ENCODE measurements around the gene VIPR2. TPM values are rescaled to one million over a fixed set of nuclear protein-coding genes. Genes with fewer than 3 reads are reported as not detected.

The VIPR2 gene
- total RNA-seq, 2 donors from 2014 or later: 0.46 to 3.0 TPM

- no peaks in the 10 kb centered on the region for H3K36me3 Mint-ChIP-seq (ENCODE audit: insufficient read depth in 2 of 2)
- H3K4me1 Mint-ChIP-seq (ENCODE audit: low read depth): peaks cover 16% of the 10 kb centered on the region
- peak overlapping the region; percentile 79 for H3K4me3 Mint-ChIP-seq
- no peak overlapping the region for H3K27ac Mint-ChIP-seq
- H3K27me3 Mint-ChIP-seq (ENCODE audit: low read depth): peaks cover 11% of the 10 kb centered on the region
- ATAC-seq (replicated peaks in 1 of 2) (no peak), DNase-seq (no peak)
- no peaks in the 10 kb centered on the region for H3K9me3 Mint-ChIP-seq
Measured at GRCh38 chr7:159031135-159031701, 113.4 kb downstream of the VIPR2 start.

DNA sequence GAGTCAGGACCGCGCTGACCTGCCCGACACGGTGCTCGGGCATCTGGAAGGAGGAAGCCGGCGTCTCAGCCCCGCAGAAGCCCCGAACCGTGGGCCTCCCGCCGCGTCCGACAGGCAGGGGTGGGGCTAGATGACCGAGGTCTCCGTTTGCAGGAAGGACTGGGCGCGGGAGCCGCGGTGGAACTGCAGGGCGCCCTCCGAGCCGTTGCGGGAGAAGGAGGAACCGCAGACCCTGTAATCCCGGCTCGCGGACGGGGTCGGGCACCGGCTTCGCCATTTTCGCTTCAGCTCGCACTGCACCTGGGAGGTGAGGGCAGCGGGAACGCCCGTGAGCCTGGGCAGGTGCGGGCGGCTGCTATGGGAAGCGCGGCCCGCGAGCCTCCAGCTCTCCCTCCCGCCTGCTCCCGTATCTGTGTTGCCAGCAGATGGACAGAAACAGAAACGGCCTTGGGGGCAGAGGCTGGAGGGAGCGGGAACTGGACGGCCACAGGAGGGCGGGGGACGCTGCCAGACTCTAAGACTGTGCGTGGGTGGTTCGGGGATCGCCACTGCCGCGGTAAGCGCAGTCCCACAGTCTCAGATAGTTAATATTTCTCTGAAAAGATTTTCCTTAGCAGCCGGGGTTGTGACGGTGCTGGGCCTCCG, 114.1 kb downstream of the VIPR2 start:
- Mint-ChIP-seq H3K27ac (no peak overlapping the region), H3K9me3 (no peaks in the 10 kb centered on the region), H3K4me3 (peak overlapping the region; percentile 79), H3K27me3 (ENCODE audit: low read depth) (peaks cover 11% of the 10 kb centered on the region), H3K36me3 (ENCODE audit: insufficient read depth in 2 of 2) (no peaks in the 10 kb centered on the region), H3K4me1 (ENCODE audit: low read depth) (peaks cover 18% of the 10 kb centered on the region)
- ATAC-seq (replicated peaks in 1 of 2): peak; percentile 44 to 58
- DNase-seq: peak; percentile 24 to 35

DNA sequence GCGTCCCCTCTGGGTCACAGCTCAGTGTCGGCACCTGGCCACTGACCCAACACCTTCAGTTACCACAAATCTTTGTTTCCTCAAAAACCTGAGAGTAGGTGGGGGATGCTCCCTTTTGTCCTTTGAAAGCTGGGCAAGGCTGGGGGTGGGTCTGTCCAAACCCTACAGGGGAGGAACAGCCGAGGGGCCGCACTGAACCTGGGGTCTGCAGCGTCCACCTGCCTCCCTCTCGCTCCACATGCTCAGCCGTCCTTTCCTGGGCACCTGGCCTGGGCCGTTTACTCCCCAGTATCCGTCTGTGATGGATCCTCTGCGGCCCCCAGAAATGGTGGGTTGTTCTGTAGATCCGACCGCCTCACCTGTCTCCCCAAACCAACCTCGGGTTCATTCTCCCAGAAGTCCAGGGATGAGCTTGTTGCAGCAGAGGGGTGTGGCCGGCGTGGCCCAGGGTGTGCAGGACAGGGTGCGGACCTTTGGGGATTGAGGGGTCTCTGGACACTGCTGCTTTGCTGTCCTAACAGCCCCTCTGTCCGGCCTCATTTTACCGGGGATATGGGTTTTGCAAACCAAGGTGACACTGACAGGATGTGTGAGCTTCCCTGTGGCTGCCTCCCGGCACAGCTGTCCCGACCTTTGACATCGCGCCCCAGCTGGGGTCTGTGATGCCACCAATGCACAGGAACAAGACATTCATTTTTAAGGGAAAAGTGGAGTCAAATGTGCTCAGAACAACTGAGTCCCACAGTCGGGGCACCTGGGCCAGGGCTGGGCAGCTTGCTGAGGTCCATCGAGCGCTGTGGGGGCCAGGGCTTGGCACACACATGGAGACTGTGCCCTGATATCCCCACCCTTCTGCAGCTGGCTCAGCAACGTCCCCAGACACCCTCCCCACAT, 115.9 kb downstream of the VIPR2 start:
- Mint-ChIP-seq H3K4me3 (no peak overlapping the region), H3K36me3 (ENCODE audit: insufficient read depth in 2 of 2) (no peaks in the 10 kb centered on the region), H3K9me3 (no peaks in the 10 kb centered on the region), H3K27me3 (ENCODE audit: low read depth) (peaks cover 11% of the 10 kb centered on the region), H3K4me1 (ENCODE audit: low read depth) (peaks cover 18% of the 10 kb centered on the region), H3K27ac (no peak overlapping the region)
- DNase-seq: no peak
- ATAC-seq (replicated peaks in 1 of 2): no peak

- Mint-ChIP-seq H3K4me1 (ENCODE audit: low read depth) (peaks cover 18% of the 10 kb centered on the region), H3K36me3 (ENCODE audit: insufficient read depth in 2 of 2) (no peaks in the 10 kb centered on the region), H3K27me3 (ENCODE audit: low read depth) (peaks cover 13% of the 10 kb centered on the region)
Measured at GRCh38 chr7:159027789-159028507, 116.7 kb downstream of the VIPR2 start.

DNA sequence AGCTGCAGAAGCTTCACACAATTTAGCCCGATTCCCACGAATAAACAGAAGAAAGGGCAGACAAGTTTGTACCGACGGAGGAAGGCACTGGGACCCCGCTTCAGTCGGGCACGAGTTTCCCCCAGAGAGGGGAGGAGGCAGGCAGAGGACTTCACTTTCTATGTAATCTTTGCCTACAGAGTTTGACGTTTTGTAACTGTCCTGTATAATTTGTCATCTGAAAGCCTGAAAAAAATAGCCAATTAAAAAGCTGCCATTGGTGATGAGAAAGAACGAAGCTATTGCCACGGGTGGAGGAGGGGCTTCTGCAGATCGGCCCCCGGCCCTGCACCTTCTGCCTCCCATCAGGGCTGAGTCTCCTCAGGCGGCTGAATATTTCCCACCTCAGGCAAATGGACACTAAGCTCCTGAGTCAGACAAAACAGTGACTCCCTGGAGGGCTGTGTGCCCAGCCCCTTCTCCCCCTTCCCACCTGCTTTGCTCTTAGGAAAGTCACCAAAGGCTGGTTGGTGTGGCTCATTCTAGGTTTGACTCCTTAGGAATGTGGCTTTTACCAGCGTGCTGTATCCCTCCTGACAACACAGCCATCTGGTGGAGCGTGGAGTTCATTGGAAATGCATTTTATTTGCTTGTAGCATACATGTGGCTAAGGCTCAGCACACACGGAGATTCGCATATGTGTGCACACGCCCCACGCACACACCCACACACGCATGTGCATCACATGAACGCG, 117.4 kb downstream of the VIPR2 start:
- H3K27ac Mint-ChIP-seq: no peak overlapping the region
- no peaks in the 10 kb centered on the region for H3K9me3 Mint-ChIP-seq
- H3K27me3 Mint-ChIP-seq (ENCODE audit: low read depth): peaks cover 16% of the 10 kb centered on the region
- peaks cover 18% of the 10 kb centered on the region for H3K4me1 Mint-ChIP-seq (ENCODE audit: low read depth)
- no peak overlapping the region for H3K4me3 Mint-ChIP-seq
- DNase-seq: no peak
- no peak for ATAC-seq (replicated peaks in 1 of 2)
- H3K36me3 Mint-ChIP-seq (ENCODE audit: insufficient read depth in 2 of 2): no peaks in the 10 kb centered on the region

More at GRCh38 chr7:159027789-159028507, 116.7 kb downstream of the VIPR2 start:
- H3K9me3 Mint-ChIP-seq: no peaks in the 10 kb centered on the region
- no peak overlapping the region for H3K4me3 Mint-ChIP-seq
- no peak for ATAC-seq (replicated peaks in 1 of 2)
- DNase-seq: no peak
- no peak overlapping the region for H3K27ac Mint-ChIP-seq

GRCh38 chr7:159026271-159027055, 118.2 kb downstream of the VIPR2 start:
- Mint-ChIP-seq H3K4me3 (peak overlapping the region; percentile 29 to 45), H3K27me3 (ENCODE audit: low read depth) (peaks cover 14% of the 10 kb centered on the region), H3K36me3 (ENCODE audit: insufficient read depth in 2 of 2) (peaks cover 0 to 2% of the 10 kb centered on the region in 2 donors), H3K4me1 (ENCODE audit: low read depth) (peaks cover 18% of the 10 kb centered on the region), H3K9me3 (peaks cover 0 to 2% of the 10 kb centered on the region in 2 donors), H3K27ac (no peak overlapping the region)
- ATAC-seq (replicated peaks in 1 of 2) (peak; percentile 59 to 68), DNase-seq (peak; percentile 13 to 23)

- peaks cover 14% of the 10 kb centered on the region for H3K4me1 Mint-ChIP-seq (ENCODE audit: low read depth)
- no peak overlapping the region for H3K4me3 Mint-ChIP-seq
- ATAC-seq (replicated peaks in 1 of 2) (no peak), DNase-seq (no peak)
- peaks cover 0 to 3% of the 10 kb centered on the region in 2 donors for H3K36me3 Mint-ChIP-seq (ENCODE audit: insufficient read depth in 2 of 2)
- H3K27me3 Mint-ChIP-seq (ENCODE audit: low read depth): peaks cover 8% of the 10 kb centered on the region
- H3K27ac Mint-ChIP-seq: no peak overlapping the region
- H3K9me3 Mint-ChIP-seq: peaks cover 0 to 6% of the 10 kb centered on the region in 2 donors
Measured at GRCh38 chr7:159025161-159025779, 119.4 kb downstream of the VIPR2 start.

DNA sequence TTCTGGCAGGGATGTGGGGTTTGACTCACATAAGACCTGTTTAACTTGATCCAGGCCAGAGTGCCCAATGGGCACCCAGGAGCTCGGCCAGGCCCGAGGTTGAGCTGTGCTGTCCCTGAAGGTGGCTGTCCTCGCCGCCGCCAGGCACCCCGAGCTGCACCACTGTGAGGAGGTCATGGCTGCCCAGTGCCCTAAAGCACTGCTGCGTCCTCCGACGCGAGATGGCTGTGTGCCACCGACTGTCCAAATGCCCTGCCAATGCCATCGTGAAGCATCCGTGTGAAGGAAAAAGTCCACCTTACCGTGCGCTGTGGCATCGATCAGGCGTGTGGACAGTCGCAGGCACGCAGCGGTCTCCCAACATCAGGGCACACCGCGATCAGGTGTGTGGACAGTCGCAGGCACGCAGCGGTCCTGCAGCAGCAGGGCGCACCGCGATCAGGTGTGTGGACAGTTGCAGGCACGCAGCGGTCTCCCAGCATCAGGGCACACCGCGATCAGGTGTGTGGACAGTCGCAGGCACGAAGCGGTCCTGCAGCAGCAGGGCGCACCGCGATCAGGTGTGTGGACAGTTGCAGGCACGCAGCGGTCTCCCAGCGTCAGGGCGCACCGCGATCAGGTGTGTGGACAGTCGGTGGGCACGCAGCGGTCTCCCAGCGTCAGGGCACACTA, 120.3 kb downstream of the VIPR2 start:
- Mint-ChIP-seq H3K27me3 (ENCODE audit: low read depth) (peaks cover 12% of the 10 kb centered on the region), H3K9me3 (peaks cover 0 to 7% of the 10 kb centered on the region in 2 donors), H3K27ac (no peak overlapping the region), H3K36me3 (ENCODE audit: insufficient read depth in 2 of 2) (peaks cover 0 to 4% of the 10 kb centered on the region in 2 donors), H3K4me3 (no peak overlapping the region), H3K4me1 (ENCODE audit: low read depth) (peaks cover 14% of the 10 kb centered on the region)
- ATAC-seq (replicated peaks in 1 of 2): no peak
- DNase-seq: no peak

GRCh38 chr7:159023746-159024145, 120.9 kb downstream of the VIPR2 start:
- H3K4me3 Mint-ChIP-seq: no peak overlapping the region
- H3K4me1 Mint-ChIP-seq (ENCODE audit: low read depth): peaks cover 20% of the 10 kb centered on the region
- H3K27me3 Mint-ChIP-seq (ENCODE audit: low read depth): peaks cover 18% of the 10 kb centered on the region
- ATAC-seq (replicated peaks in 1 of 2) (no peak), DNase-seq (no peak)
- peaks cover 0 to 4% of the 10 kb centered on the region in 2 donors for H3K36me3 Mint-ChIP-seq (ENCODE audit: insufficient read depth in 2 of 2)
- peaks cover 0 to 8% of the 10 kb centered on the region in 2 donors for H3K9me3 Mint-ChIP-seq
- H3K27ac Mint-ChIP-seq: no peak overlapping the region

- no peak overlapping the region for H3K27ac Mint-ChIP-seq
- H3K4me3 Mint-ChIP-seq: no peak overlapping the region
- H3K4me1 Mint-ChIP-seq (ENCODE audit: low read depth): peaks cover 25% of the 10 kb centered on the region
- DNase-seq (no peak), ATAC-seq (replicated peaks in 1 of 2) (no peak)
- H3K9me3 Mint-ChIP-seq: peaks cover 0 to 11% of the 10 kb centered on the region in 2 donors
- H3K36me3 Mint-ChIP-seq (ENCODE audit: insufficient read depth in 2 of 2): peaks cover 0 to 4% of the 10 kb centered on the region in 2 donors
- H3K27me3 Mint-ChIP-seq (ENCODE audit: low read depth): peaks cover 20% of the 10 kb centered on the region
Measured at GRCh38 chr7:159023206-159023605, 121.5 kb downstream of the VIPR2 start.

All from activated T-cell treated with anti-CD3 and anti-CD28 coated beads, Interleukin-2, amount 50 U/mL, for 72 hours (primary cell).